ENCODE data around the gene SYCE1L.
A peak's percentile ranks its signal among the peaks of the same experiment; 100 is the strongest.
"Not testable (repeated sequence)": the region's sequence is repeated elsewhere in the genome, so short reads cannot be mapped to it uniquely, and the experiment has no call there.

Gene SYCE1L

GRCh38 chr16:77199211-77199610 lies at the start of gene SYCE1L:
Gene SYCE1L (plus strand): TSS chr16:77199408. CDS start chr16:77199452, 44 bp downstream.
- DNase-seq = no peak

GRCh38 chr16:77157346-77158058 lies 41.7 kb upstream of the SYCE1L start:
- DNase-seq = no peak

GRCh38 chr16:77158293-77158692 lies 40.9 kb upstream of the SYCE1L start:
- DNase-seq = no peak

- no peak for DNase-seq
These were observed 34.2 kb upstream of the SYCE1L start for GRCh38 chr16:77165006-77165405.

GRCh38 chr16:77165536-77166236 lies 33.5 kb upstream of the SYCE1L start:
- not testable (repeated sequence) for DNase-seq

GRCh38 chr16:77166726-77167125 lies 32.5 kb upstream of the SYCE1L start:
- no peak for DNase-seq

- DNase-seq = no peak
These were observed 30.3 kb upstream of the SYCE1L start for GRCh38 chr16:77168901-77169300.

GRCh38 chr16:77169650-77170236 lies 29.5 kb upstream of the SYCE1L start:
- DNase-seq = peak; percentile 17

GRCh38 chr16:77170805-77171204 lies 28.4 kb upstream of the SYCE1L start:
- no peak for DNase-seq

GRCh38 chr16:77171745-77172635 lies 27.2 kb upstream of the SYCE1L start:
- peak; percentile 57 for DNase-seq

- no peak for DNase-seq
These were observed 26.3 kb upstream of the SYCE1L start for GRCh38 chr16:77172951-77173350.

GRCh38 chr16:77183137-77183536 lies 16.1 kb upstream of the SYCE1L start:
- DNase-seq = no peak

- not testable (repeated sequence) for DNase-seq
These were observed 12.9 kb upstream of the SYCE1L start for GRCh38 chr16:77186298-77186697.

GRCh38 chr16:77190190-77190477 lies 9.1 kb upstream of the SYCE1L start:
- no peak for DNase-seq

- DNase-seq = peak; percentile 95
These were observed 8.5 kb upstream of the SYCE1L start, which contains the start of gene MON1B for GRCh38 chr16:77190478-77191258. Gene MON1B (plus strand): TSS chr16:77191190. CDS start chr16:77191486, 296 bp downstream.

- DNase-seq = no peak
These were observed 7.8 kb upstream of the SYCE1L start for GRCh38 chr16:77191259-77191969.

GRCh38 chr16:77193377-77193776 lies 5.8 kb upstream of the SYCE1L start:
- DNase-seq = no peak

- no peak for DNase-seq
These were observed 4.6 kb upstream of the SYCE1L start for GRCh38 chr16:77194295-77195231.

GRCh38 chr16:77195411-77195810 lies 3.8 kb upstream of the SYCE1L start:
- no peak for DNase-seq

GRCh38 chr16:77197747-77198146 lies 1.5 kb upstream of the SYCE1L start:
- no peak for DNase-seq

All from NCI-H345 (cell line).